ENCODE data around the gene LRRC45. TPM values are rescaled to one million over a fixed set of nuclear protein-coding genes. Genes with fewer than 3 reads are reported as not detected.

The LRRC45 gene
- total and polyA plus RNA-seq, 9 donors: 0.67 to 16.4 (median 7.1) TPM

DNA sequence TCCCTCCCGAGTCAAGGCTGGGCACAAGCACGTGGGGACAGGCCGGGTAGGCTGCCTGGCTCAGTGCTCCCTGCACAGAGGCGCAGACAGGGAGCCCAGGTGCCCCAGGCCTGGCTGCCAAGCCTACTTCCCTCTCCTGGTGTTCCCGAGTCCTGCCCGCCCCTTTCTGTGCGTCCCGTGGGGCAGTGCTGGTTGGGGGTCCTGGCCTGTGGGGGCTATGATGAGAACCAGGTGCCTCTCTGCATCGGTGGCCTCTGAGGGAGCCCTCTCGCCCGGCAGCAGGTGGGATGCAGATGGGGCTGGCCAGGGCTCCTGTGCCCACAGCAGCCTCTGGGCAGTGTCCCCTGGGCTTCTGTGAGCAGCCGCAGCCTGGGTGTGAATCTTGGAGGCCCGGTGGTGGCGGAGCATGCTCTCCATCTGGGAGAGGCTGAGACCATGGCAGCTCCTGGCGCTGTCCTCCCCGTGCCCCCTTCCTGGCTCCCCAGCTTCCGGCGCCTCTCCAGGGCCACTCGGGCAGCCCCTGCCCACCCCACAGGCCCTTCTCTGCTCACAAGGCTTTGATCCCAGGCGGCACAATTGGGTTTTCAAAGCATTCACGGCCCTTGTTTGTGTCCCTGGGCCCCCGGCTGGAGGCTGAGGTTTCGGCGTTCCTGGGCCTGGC lies 7.7 kb upstream of the LRRC45 start:
- TF ChIP-seq, protein P1, sequence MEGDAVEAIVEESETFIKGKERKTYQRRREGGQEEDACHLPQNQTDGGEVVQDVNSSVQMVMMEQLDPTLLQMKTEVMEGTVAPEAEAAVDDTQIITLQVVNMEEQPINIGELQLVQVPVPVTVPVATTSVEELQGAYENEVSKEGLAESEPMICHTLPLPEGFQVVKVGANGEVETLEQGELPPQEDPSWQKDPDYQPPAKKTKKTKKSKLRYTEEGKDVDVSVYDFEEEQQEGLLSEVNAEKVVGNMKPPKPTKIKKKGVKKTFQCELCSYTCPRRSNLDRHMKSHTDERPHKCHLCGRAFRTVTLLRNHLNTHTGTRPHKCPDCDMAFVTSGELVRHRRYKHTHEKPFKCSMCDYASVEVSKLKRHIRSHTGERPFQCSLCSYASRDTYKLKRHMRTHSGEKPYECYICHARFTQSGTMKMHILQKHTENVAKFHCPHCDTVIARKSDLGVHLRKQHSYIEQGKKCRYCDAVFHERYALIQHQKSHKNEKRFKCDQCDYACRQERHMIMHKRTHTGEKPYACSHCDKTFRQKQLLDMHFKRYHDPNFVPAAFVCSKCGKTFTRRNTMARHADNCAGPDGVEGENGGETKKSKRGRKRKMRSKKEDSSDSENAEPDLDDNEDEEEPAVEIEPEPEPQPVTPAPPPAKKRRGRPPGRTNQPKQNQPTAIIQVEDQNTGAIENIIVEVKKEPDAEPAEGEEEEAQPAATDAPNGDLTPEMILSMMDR (IDR thresholded peaks at IDR 0.05): no peak
- TF ChIP-seq EP300 (IDR thresholded peaks at IDR 0.05) (no peak), POLR2A (IDR thresholded peaks at IDR 0.05) (no peak)
- WGBS, 3 donors: 83 to 86% (median 85%) methylated on average over 23 to 24 of the region's 24 CpGs
- intact Hi-C loops (cut with DNase I): loop anchor here in 2 of 4 donors (5.0 kb wide), 1 partner anchor 53 kb away; the partner anchor contains the start of gene NOTUM (in 2 of the 2)

DNA sequence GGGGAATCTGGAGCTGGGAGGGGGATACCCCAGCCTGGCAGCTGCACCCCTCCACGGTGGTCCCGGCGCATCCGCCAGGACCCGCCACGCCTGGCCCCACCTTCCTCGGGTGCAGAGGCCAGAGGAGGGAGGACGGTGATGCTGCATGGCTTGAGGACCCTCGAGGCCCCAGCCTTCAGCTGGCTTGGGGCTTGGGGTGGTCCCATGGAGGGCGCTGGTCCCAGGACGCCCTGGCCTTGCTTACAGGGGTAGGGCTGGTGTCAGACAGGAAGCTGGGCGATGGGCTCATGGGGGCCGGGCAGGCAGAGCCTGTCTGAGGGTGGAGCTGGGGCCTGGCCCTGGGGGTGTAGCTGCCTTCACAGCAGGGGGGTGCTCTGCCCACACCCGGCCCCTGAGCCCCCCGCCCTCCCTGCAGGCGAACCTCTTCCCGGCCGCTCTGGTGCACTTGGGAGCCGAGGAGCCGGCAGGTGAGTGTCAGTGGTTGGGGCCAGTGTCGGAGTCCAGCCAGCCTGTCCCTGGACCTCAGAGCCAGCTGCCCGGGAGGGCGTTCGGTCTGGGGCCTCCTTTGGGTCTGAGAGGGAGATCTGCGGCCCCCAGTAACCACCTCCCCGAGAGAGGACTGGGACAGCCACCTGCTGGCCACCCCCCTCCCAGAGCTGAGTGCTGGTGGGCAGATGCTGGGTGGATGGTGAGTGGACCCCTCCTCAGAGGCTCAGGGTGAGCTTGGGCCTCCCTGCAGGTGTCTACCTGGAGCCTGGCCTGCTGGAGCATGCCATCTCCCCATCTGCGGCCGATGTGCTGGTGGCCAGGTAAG lies 6.8 kb upstream of the LRRC45 start:
- DNase-seq: no peak
- 86 to 88% (median 87%) methylated on average over 17 to 28 of the region's 28 CpGs for WGBS, 3 donors
- TF ChIP-seq POLR2A (IDR thresholded peaks at IDR 0.05) (no peak), EP300 (IDR thresholded peaks at IDR 0.05) (no peak)
- TF ChIP-seq, protein P1 (IDR thresholded peaks at IDR 0.05): no peak
- intact Hi-C loops (cut with DNase I): loop anchor here in 2 of 4 donors (5.0 kb wide), 1 partner anchor 54 kb away; the partner anchor contains the start of gene NOTUM (in 2 of the 2)
- Histone ChIP-seq H3K4me3 (no peak overlapping the region), H3K27me3 (no peaks in the 10 kb centered on the region), H3K4me1 (ENCODE audit: insufficient read depth) (peaks cover under 1% of the 10 kb centered on the region), H3K9me3 (no peaks in the 10 kb centered on the region), H3K27ac (no peak overlapping the region), H3K36me3 (no peaks in the 10 kb centered on the region)

More for the DNA sequence above, 7.7 kb upstream of the LRRC45 start:
- H3K36me3 ChIP-seq: no peaks in the 10 kb centered on the region
- DNase-seq: no peak
- no peaks in the 10 kb centered on the region for H3K4me1 ChIP-seq (ENCODE audit: insufficient read depth)
- H3K27me3 ChIP-seq: no peaks in the 10 kb centered on the region
- no peak overlapping the region for H3K27ac ChIP-seq
- H3K4me3 ChIP-seq: no peak overlapping the region
- no peaks in the 10 kb centered on the region for H3K9me3 ChIP-seq

DNA sequence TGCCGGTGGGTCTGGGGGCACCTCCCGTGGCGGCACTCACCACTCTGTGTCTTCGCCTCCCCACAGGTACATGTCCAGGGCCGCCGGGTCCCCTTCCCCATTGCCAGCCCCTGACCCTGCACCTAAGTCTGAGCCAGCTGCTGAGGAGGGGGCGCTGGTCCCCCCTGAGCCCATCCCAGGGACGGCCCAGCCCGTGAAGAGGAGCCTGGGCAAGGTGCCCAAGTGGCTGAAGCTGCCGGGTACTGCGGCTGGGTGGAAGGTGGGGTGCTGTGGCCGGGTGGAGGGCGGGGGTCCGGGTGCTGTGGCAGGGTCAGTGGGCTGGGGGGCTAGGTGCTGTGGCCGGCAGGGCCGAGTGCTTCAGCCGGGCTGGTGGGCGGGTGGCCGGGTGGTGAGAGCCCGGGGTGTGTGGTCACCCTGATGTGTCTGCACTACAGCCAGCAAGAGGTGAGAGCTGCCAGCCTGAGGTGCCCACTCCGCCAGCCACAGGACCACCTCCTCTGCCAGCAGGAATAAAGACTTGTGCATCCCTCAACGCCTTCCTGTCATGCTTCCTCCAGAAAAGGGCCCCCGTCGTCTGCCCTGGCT lies 6.1 kb upstream of the LRRC45 start:
- no peaks in the 10 kb centered on the region for H3K9me3 ChIP-seq
- no peak overlapping the region for H3K4me3 ChIP-seq
- H3K27me3 ChIP-seq: no peaks in the 10 kb centered on the region
- WGBS, 3 donors: 83 to 89% (median 84%) methylated on average over 23 to 24 of the region's 24 CpGs
- no peak for DNase-seq
- H3K27ac ChIP-seq: no peak overlapping the region
- intact Hi-C loops (cut with DNase I): loop anchor here in 2 of 4 donors (5.0 kb wide), 1 partner anchor 55 kb away; the partner anchor contains the start of gene NOTUM (in 2 of the 2)
- H3K36me3 ChIP-seq: no peaks in the 10 kb centered on the region
- peaks cover 3% of the 10 kb centered on the region for H3K4me1 ChIP-seq (ENCODE audit: insufficient read depth)
- TF ChIP-seq EP300 (IDR thresholded peaks at IDR 0.05): no peak
- TF ChIP-seq, protein P1 (IDR thresholded peaks at IDR 0.05): no peak
- no peak for TF ChIP-seq POLR2A (IDR thresholded peaks at IDR 0.05)

DNA sequence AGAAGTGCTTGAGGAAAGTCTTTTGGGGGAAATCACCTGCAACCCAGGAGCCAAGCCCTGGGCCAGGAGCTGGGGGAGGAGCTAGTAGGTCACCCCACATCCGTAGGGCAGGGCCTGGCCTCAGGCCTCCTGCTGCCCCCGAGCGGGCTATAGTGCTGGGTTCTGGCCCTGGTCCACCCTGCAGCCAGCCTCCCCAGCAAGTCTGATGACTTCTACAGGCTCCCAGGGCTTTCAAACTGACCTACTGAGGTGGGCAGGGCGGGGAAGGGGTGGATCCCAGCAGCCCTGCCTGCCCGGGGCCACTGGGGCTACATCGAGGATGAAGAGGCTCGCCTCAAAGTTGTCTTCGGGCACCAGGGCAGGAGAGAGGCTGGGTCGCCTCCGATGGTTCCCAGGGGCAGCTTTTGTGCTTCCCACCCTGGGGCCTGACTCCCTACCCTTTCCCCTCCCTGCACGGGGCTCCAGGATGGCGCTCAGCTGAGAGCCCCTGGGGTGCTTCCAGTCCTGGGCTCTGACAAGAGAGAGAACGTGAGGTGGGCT lies 5.4 kb upstream of the LRRC45 start:
- Histone ChIP-seq H3K36me3 (no peaks in the 10 kb centered on the region), H3K4me1 (ENCODE audit: insufficient read depth) (peaks cover 3% of the 10 kb centered on the region), H3K27ac (no peak overlapping the region), H3K9me3 (no peaks in the 10 kb centered on the region), H3K4me3 (no peak overlapping the region), H3K27me3 (no peaks in the 10 kb centered on the region)
- TF ChIP-seq POLR2A (IDR thresholded peaks at IDR 0.05) (no peak), EP300 (IDR thresholded peaks at IDR 0.05) (no peak)
- TF ChIP-seq, protein P1 (IDR thresholded peaks at IDR 0.05): no peak
- DNase-seq: no peak
- 78 to 89% (median 82%) methylated on average over 12 to 13 of the region's 13 CpGs for WGBS, 3 donors
- intact Hi-C loops (cut with DNase I): loop anchor here in 2 of 4 donors (5.0 kb wide), 1 partner anchor 55 kb away; the partner anchor contains the start of gene NOTUM (in 2 of the 2)
